Erythroblast (primary cell): Measurements from ENCODE around the gene CDH8.
"Not testable (repeated sequence)": the region's sequence is repeated elsewhere in the genome, so short reads cannot be mapped to it uniquely, and the experiment has no call there.

Source experiments
- DNase-seq, 2 experiments: peaks; one replicate each; lab custom pipeline; 2025; lab: John Stamatoyannopoulos, UW
- GATA1 ChIP-seq: IDR thresholded peaks from 2 replicates; pipeline ENCODE4 v1.6.1; 2011; ENCODE audit warnings: low read depth, mild to moderate bottlenecking, control low read depth, low read length, moderate library complexity
- POLR2A ChIP-seq: IDR thresholded peaks from 2 replicates; pipeline ENCODE4 v1.6.1; 2011; ENCODE audit warnings: mild to moderate bottlenecking, low read length

The CDH8 gene

GRCh38 chr16:61792194-61792909 is 243.9 kb downstream of the CDH8 start:
- no peak for TF ChIP-seq GATA1
- TF ChIP-seq POLR2A = no peak
- DNase-seq = no peak

- TF ChIP-seq POLR2A = no peak
- no peak for TF ChIP-seq GATA1
- no peak for DNase-seq
Observed at GRCh38 chr16:61791464-61791863, 244.8 kb downstream of the CDH8 start.

GRCh38 chr16:61781855-61782254 is 254.4 kb downstream of the CDH8 start:
- DNase-seq = not testable (repeated sequence)

DNA sequence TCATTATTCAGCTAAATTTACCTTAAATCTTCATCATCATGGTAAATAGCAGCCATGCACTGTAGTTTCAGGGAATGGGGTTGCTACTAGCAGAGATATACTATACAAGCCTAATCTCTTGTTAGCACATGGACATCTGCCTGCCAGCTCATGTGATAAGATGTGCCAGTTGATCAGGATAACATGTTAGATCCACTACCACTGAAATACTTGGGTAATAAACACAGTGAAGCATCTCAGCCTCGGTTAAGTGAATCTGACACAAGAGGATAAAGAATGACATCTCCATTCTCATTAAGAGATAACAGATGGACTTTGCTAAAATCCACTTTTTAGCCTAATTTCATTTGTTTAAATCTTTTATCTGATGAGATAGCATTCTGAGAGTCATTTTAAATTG is 256.1 kb downstream of the CDH8 start:
- peak in 1 of 2 experiments; percentile 1 for DNase-seq
- no peak for TF ChIP-seq GATA1
- no peak for TF ChIP-seq POLR2A

- no peak for DNase-seq
- TF ChIP-seq GATA1 = no peak
- TF ChIP-seq POLR2A = no peak
Observed at GRCh38 chr16:61770301-61770700, 265.9 kb downstream of the CDH8 start.

DNA sequence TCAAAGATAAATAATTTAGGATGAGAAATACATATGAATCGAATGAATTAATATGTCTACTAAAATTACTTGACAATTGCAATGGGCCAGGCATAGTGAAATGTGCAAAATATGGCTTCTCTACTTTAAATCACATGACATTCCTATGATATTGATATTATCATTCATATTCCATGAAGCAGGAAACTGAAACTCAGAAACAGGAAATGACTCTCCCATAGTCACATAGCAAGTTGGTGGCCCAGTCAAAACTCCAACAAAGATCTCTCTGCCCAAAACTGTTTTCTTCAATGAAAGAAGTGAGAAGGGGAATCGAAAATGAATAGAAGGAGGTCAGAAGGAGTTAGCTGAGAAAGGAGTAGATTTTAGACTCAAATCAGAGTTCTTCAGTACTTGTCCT is 272.2 kb downstream of the CDH8 start:
- DNase-seq = no peak
- no peak for TF ChIP-seq POLR2A
- no peak for TF ChIP-seq GATA1

- TF ChIP-seq POLR2A (no peak), GATA1 (no peak)
- DNase-seq = no peak
Observed at GRCh38 chr16:61763013-61763412, 273.2 kb downstream of the CDH8 start.

DNA sequence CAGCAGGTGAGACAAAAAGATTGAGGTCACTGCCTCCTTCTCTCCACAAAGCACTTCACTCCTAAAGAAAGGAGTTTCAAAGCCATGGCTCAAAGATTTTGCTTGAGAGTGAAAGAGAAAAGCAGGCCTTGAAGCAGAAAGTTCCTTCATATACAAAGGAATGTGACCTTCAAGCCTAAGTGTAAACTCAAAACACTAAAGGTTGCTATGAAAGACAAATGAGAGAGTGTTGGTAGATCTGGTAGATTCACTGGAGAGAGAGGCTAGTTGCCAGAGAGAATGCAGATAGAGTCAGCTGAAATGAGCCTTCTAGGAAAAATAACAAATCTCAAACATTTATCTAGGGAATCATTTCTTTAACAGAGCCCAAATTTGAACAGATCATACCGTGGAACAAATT is 305.2 kb downstream of the CDH8 start:
- TF ChIP-seq GATA1 = no peak
- TF ChIP-seq POLR2A = no peak
- no peak for DNase-seq

DNA sequence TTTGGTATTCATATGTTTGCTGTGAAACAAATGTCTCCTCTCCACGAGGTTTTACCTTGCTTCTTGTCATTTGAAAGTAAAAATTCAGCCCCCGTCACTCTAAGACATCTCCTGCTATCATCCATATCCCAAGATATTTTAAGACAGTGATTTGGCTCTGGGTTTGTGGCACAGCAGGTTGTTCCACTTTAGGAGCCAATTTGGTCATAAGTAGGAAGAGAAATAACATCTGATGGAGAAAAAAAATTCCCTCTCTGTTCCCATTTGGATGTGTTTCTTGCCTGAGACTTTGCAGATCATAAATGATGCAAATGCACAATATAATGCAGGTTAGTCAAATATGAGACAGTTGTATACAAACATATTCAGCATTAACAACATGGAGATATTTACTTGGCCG is 309.5 kb downstream of the CDH8 start:
- TF ChIP-seq POLR2A (no peak), GATA1 (no peak)
- no peak for DNase-seq

- TF ChIP-seq GATA1 = no peak
- no peak for TF ChIP-seq POLR2A
- no peak for DNase-seq
Observed at GRCh38 chr16:61726125-61726524, 310.1 kb downstream of the CDH8 start.

DNA sequence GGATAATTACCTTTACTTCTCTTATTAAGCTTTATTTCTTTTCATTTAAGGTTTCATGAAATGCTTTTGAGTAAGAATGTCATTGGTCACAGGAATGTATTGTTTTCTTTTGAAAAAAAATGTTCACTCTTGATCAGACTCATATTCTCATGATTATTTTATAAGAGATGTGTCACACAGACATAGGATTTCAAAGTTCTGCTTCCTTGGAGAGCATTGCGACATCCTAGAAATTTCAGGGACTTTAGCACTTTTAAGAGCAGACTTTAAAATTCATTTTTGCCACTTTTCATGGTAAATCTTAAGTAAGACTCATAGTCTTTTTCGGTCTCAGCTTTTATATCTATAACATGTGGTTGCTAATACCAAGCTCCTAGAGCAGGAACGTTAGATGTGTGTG is 314.7 kb downstream of the CDH8 start:
- no peak for DNase-seq
- TF ChIP-seq GATA1 = no peak
- no peak for TF ChIP-seq POLR2A

DNA sequence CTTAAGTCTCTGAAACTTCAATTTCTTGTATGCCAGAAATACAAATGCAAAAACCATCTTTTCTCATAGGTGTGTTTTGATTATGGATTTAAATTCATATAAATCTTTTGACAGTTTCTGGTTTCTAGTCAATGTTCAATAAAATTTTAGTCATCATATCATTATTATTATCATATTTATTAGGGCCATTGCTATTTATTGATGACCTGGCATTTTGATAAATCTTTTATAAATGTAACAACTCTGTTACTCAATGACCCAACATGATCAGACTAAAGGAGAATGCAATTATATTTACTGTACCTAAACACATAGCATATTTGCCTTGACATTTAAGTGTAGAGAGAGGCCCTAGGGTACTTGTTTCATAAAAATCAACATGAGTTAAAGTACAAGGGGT is 320.8 kb downstream of the CDH8 start:
- no peak for DNase-seq
- TF ChIP-seq GATA1 = no peak
- TF ChIP-seq POLR2A = no peak

DNA sequence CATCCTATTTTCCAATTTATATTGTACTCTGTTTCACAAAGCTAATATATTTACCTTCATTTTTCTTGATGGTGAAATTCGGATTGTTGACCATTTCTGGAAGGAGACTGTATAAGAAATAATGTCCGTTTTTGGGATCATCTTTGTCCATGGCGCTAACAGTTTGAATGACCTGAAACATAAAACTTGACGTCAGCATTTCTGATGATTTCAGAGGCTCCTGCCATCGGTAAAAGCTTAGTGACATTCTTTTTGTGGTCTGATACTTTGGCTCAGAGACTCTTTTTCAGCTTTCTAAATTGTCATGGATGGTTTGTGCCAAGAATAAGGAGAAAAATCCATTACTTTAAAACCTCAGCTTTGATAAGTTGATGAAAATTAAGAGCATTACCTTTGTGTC is 322.5 kb downstream of the CDH8 start:
- no peak for DNase-seq

GRCh38 chr16:61699640-61700039 is 336.6 kb downstream of the CDH8 start:
- DNase-seq = not testable (repeated sequence)

More for the DNA sequence above, 322.5 kb downstream of the CDH8 start:
- TF ChIP-seq GATA1 (no peak), POLR2A (no peak)

DNA sequence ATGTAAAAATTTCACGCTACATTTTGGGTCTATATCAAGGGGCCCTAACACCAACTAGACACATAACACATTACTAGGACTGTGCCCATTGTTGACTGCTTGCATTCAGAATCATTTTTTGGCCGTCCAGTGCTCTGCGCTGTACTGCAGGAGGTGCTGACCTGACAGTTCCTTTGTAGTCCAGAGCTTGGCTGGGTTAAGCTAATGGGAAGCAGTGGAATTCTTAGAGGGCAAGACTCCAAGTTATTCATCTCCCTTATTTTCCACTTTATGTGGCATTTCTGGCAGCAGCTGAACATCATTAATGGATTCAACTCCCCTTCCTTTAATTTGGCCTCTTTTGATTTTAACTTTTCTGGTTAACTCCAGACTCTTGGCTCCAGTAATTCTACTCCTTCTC is 351.7 kb downstream of the CDH8 start:
- no peak for DNase-seq
- TF ChIP-seq POLR2A (no peak), GATA1 (no peak)
